GM19239 (cell line): Measurements from ENCODE around the gene PIK3R5.

Experiments used
- DNase-seq: peaks from one replicate; pipeline ENCODE4 v3.0.0; 2011; ENCODE audit warnings: low spot score; ENCODE audit not compliant: insufficient read length
- FAIRE-seq: peaks from 2 replicates; lab custom pipeline; 2011; peaks lifted over from hg19 to GRCh38; lab: Jason Lieb, UNC

The PIK3R5 gene

DNA sequence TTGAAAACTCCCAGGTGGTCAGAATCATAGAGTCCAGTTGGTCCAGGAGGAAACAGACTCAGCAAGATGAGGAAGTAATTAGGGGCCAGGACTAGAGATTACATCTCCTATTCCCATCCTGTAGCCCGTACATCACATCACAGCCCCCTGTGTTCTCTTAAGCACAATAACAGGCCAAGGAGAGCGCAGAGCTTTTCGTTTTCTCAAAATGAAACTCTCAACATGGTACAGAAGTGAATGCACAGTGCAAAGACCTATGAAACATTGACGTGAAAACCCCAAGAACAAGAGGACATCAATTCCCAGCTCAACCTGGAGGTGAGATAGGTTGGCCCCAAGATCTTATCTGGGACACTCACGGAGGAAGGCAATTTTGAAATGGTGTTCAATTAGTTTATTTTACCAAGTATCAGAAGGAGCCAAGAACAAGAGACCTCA lies 9.0 kb downstream of the PIK3R5 start:
- peak; percentile 99 for FAIRE-seq
- DNase-seq: no peak

DNA sequence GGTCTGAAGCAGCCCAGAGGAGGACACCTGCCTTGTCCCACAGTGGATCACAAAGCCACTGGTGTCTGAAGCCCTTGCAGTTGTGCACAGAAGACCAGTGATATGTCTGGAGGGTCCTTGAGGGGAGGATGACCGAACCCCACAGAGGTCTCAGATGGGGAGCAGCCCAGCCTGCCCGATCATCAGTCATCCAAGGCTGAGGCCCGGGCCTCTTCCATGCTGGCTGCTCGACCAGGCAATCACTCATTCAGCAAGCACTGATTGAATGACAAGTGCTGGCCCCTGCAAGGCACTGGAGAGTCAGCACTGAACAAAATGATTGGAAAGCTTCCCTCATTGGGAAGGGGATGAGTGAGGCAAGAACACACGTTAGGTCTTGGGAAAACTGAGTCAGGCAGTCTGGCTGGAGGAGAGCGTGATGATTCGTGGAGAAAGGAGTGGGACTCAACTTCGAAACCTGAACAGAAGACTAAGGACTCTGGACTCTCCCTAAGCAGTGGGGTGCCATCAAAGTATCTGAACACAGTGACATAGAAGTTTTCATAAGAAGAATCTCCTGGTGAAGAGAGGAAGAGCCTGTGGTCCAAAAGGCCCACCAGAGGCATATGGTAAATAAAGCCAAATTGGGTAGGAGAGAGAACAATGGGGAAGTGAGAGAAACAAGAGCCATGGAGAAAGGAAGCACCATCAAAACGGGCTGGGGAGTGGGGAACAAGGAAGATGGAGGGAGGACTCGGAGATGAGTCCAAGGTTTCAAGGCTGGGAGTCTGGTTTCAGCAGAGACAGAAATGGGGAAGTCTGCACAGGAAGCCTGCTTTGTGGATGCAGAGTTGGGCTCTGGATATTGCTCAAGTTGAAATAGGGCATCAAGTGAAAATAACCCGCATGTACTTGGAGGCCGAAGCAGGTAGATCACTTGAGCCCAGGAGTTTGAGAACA lies 10.2 kb downstream of the PIK3R5 start:
- DNase-seq (no peak), FAIRE-seq (peak; percentile 82)

DNA sequence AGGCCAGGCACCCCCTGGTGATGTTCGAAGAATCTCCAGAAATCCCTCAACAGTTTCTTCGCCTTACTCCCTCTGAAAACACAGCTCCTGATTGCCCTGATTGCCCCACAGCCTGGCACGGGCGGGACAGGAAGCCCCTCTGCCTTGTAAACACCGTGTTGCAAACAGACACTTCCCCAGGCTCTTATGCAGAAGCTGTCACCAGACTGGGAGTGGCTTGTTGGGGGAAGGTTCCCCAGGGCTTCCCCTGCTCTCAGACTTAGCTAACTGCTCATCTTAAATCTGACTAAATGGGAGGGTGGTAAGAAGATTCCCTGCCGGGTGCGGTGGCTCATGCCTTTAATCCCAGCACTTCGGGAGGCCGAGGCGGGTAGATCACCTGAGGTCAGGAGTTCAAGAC lies 11.2 kb downstream of the PIK3R5 start:
- DNase-seq: no peak
- peak; percentile 62 for FAIRE-seq

DNA sequence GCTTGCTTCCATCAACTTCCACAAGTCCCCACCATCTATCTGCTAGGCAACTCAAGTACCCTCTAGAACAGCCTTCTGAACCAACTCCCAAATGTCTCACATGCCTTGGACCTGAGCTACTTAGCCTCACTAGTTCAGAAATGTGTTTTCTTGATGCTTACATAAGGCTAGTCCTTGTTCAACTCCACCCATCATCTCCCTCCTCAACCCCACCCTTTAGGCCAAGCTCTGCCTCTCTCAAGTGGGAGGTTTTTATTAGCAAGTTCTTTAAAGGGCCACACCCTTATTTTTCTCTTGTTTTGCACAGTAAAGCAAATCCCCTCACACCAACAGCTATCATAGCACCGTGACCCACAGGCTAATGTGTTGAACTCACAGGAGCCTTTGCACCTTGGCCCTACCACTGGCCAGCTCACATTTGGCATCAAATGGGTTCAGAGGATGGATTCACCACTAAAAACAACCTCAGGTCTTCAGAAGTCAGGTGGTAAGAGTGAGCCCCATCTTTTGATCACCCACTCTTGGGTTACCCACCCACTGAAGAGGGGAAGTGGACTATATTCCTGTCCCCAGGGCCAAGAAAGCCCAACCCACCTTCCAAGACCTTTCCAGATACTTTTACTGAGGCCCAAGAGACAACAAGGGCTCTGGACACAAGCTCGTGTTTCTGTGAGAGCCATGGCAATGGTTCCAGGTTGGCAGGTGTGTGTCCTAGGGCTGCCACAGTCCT lies 12.2 kb downstream of the PIK3R5 start:
- FAIRE-seq (peak; percentile 58), DNase-seq (no peak)

DNA sequence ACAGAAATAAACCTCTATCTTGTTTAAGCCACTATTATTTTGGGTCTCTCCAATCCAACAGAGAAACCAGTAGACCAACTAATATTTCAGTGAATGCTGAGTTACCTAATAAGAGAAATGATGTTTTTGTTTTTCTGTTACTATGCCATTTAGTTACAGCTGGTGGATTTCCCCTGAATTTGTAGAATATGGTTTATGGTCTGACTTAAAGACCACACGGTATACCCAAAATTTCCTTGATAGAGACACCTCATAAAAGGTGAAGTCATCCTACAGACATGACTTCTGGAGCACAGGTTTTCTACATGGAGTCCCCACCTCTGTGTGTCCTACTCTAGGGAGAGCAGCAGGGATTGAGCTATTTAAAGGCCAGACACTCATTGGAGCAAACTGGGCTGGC lies 13.3 kb downstream of the PIK3R5 start:
- DNase-seq (no peak), FAIRE-seq (peak; percentile 75)

DNA sequence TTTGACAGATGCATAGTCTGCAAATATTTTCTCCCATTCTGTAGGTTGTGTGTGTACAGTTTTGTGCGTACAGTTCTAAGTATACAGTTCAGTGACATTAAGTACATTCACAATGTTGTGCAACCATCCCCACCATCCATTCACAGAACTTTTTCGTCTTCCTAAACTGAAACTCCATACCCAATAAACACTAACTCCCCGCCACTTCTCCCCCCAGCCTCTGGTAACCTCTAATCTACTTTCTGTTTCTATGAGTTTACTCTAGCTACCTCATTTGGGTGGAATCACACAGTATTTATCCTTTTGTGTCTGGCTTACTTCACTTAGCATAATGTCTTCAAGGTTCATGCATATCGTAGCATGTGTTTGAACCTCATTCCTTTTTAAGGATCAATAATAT lies 14.3 kb downstream of the PIK3R5 start:
- FAIRE-seq (peak; percentile 82), DNase-seq (no peak)

DNA sequence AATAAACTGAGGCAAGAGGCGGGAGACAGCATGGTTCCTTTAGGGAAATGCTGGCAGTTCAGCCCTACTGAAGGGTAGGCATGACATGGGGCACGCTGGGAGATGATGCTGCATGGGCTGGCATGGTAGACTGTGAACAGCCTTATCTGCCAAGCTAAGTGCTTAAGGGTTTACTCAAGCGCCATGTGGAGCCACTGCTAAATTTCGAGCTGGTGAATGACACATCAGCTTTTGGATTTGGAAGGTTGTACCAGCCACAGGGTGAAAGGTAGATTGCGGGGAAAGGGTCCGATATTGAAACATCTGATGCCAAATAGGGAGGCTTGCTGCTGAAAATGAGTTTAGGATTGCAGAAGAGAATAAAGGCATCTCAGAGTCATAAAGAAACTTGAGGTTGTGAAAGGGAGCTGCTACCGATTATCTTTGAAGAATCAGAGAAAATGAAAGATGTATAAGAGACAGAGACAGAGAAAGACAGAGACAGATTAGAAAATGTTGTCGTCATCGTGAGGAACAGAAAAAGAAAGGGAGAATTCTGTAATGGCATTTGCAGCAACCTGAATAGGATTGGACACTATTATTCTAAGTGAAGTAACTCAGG lies 16.3 kb downstream of the PIK3R5 start:
- DNase-seq: no peak

DNA sequence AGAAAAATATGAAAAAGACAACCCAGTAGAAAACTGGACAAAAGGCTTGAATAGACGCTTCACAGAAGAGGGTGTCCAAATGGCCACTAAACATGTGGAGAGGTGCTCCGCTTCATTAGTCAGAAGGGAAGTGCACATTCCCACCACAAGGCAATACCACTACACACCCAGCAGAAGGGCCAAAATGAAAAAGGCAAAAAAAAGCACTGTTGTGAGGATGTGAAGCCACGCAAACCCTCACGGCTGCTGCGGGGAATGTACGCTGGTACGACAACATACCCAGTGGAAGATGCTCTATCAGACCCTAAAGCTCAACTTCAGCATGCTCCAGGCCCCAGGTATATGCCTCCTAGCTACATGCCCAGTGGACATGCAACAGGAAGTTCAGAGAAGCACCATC lies 17.0 kb downstream of the PIK3R5 start:
- FAIRE-seq (no peak), DNase-seq (no peak)

More for the DNA sequence above, 16.3 kb downstream of the PIK3R5 start:
- FAIRE-seq: peak; percentile 68

DNA sequence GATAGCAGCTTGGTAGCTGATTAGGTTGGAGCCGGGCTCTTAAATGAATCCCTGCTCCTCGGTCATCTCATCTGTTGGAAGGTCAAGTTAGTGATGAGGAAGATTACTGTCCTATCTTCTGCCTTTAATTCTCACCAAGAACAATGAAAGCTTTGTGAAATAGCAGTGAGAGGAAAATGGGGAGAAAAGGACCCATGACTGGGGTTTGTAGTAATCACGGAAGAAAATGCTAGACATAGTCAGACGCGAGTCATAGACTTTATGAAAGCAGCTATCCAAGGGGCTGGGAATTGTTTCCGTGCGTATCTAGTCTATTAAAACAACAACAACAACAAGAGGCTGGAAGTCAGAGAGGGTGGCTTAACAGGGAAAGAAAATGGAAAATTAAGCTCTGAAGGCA lies 18.3 kb downstream of the PIK3R5 start:
- DNase-seq (no peak), FAIRE-seq (no peak)

DNA sequence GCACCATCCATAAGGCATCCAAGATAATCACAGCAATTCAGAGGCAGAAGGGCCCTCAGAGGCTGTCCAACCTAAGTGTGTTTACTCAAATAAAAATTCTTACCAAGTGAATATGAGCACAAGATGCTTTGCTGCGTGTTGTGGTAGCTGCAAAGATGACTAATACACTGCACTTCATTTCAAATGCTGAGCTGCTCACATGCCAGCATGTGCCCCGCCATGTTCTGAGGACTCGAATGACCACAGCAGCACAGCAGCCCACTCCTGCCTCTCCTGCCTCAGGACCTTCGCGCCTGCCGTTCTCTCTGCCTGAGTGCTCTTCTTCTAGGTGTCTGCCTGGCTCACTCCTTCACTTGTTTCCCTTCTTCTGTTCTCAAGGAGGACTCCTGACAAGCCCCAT lies 19.0 kb downstream of the PIK3R5 start:
- DNase-seq: no peak
- no peak for FAIRE-seq

DNA sequence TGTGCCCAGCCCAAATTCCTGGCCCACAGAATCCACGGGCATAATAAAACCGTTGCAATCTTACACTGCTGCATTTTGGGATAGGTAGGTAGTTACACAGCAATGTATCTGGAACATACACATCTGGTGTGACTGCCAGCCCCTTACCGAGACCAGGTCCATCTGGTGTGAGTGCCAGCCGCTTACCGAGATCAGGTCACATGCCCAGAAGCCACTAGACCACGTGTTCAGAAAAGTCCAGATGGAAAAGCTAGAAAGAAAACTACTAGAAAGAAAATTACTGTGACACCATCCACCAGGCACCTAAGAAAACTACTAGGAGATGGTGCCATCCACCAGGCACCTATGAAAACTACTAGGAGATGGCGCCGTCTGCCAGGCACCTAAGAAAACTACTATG lies 19.4 kb downstream of the PIK3R5 start:
- FAIRE-seq (no peak), DNase-seq (no peak)

DNA sequence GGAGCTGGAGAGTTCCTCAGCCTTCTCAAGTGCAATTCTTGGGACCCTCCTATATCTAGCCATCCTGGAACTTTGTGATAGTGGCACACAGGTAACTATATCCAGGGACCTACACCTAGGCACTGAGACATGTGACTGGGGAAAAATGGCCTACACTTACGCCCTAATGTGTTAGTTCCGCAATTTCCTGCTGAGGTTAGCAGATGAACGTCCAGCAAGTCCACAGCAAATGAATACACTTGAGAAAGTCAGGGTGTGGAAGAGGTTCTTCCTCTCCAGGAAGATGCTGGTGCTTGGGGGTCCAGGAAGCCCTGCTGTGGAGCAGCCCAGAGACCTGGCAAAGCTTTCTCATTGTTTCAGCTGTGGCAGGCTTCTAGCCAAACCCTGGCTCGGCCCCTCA lies 20.8 kb downstream of the PIK3R5 start:
- FAIRE-seq: no peak
- DNase-seq: no peak

DNA sequence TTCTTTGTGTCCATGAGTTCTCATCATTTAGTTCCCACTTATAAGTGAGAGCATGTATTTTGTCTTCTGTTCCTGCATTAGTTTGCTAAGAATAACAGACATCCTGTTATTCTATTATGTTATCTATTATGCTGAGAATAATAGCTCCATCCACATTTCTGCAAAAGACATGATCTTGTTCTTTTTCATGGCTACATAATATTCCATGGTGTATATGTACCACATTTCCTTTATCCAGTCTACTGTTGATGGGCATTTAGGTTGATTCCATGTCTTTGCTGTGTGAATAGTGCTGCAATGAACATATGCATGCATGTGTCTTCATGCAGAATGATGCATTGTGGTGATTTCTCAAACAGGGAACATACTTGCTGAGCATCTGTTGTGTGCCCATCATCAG lies 21.4 kb downstream of the PIK3R5 start:
- DNase-seq (no peak), FAIRE-seq (no peak)

DNA sequence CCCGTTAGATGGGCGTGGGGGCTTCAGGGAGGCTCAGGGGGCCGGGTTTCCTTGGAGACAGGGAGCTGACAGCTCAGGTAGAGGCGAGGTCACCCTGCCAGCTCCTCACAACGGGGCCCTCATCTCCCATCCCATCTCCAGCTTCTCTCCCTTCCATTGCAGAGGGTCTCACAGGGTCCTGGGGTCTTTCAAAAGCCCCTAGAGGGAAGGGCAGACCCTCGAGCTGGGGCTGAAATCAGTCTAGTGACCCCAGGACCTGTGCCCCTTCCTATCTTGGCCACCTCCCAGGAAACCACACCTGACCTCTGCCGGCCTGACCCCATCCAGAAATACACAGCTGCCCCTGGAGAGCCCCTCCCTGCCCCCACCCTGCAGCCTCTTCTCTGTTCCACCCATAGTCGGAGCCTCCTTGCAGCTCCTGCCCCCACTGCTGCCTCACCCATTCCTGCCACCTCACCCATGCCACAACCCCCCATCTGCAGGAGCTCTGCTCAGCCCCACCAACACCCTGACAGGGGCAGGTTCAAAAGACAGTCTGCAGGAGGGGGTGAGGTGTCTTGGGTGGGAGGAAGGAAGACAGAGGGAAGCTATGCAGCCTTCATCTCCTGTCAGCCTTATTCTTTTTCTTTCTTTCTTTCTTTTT lies 23.4 kb downstream of the PIK3R5 start:
- FAIRE-seq (peak; percentile 52), DNase-seq (no peak)

DNA sequence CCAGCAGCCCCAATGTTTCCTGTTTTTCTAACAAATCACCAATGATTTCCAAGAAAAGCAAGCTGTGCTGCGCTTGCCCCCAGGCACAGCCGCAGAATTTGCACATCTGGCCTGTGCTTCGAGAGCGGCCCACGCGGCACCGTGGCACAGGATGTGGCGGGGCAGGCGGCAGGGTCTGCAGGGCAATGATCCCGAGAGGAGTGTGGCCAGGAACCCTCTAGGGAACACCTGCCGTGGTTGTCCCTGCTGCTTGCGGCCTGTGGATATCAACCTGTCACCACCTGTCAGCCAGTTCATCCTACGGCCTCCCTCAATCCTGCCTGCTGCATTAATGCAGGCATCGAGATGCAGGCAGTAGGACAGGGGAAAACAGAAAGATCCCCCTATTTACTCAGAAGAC lies 24.0 kb downstream of the PIK3R5 start:
- FAIRE-seq: peak; percentile 94
- DNase-seq: no peak

DNA sequence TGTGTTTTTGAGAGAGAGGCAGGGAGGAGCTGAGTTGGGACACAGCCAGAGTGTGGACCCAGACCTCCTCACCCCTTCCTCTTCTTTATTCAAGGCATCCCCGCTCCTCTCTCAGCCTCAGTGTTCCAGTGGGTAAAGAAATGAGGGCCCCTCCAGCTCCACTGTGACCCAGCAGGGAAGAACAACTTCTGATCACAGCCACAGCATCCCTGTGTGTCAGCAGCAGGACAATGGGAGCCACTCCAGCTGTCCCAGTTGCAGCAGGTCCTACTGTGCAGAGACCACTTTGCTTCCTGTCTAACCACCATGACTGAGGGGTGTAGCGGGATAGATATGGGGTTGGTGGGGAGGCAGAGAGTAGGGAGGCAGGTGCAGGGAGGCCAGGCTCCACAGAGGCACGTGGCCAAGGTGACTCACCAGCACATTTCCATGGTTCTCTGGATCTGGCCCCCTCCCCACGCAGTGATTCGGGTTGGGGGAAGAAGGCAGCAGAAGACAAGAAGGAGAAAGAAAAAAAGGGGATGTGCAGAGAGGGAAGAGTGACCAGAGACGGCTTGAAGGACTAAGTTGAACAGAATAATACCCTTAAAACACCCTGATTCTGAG lies 24.5 kb downstream of the PIK3R5 start:
- FAIRE-seq (no peak), DNase-seq (no peak)

DNA sequence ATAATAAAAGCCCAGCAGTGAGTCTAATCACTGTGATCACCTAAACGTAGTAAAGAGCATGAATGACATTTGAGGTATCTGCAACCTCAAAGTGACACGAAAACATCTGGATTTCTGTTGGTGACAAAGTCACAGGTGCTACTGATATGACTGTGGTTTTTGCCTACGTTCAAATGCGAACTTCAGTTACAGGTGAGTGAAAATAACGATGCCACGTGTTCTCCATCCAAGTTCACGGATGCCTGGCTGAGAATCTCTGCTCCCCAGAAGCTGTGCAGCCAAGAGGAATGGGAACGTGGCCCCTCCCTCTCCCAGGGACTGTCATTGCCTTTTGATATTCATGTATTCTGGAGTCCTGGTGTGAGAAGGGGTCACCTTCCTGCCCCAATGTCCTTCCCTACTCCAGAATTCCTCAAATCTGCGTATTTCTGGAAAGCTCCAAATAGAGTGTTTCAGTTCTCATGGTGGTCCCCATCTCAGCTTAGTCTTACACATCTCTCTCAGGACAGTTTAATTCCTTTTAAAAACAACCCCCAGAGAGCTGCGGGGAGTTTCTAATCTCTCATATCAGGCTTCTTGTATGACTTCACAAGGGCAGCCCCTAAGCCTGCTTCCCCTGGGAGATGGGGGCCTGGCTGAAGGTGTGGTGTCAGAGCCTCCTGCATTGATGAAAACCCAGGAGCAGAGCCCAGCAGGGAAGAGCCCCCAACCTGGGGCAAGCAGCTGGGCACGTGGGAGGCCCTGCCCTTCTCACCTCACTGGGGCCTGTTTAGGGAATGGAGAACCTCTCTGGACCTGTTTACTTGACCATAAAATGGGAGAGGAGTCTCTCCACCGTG lies 25.8 kb downstream of the PIK3R5 start:
- peak; percentile 96 for FAIRE-seq
- no peak for DNase-seq

DNA sequence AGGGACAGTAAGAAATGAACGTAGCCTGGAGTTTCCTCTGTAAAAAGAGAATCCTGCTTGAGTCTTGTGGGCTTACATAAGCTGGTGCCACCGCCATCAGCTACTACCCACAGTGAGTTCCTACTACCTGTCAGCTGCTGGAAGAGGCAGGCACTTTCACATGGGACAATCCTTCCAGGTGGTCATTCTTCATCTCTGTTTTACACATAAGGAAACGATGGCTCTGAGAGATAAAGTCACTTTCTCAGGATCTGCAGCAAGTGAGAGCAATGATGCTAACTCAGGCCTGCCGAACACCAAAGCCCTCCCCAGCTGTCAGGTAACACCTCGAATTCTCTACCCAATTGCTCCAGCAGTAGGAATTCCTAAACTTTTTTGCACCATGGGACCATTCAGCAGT lies 26.6 kb downstream of the PIK3R5 start:
- FAIRE-seq (peak; percentile 23), DNase-seq (no peak)

DNA sequence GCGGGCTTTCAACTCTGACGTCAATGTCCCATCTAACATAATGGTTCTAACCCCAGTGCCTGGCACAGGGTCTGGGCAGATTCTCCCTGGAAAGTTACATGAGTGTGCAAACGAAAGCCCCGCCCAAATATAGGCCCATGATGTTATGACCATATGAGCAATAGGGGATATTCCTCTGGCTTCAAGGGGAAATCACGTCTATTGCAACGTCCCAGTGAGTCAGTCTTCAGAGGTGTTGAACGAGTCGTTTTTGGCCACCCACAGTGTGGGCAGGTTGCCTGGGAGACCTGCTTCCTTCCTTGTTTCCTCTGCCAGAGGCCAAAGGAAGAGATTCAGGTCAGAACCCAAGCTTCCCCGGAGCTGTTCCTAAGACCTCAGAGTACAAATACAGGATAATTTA lies 30.3 kb downstream of the PIK3R5 start:
- no peak for DNase-seq
- FAIRE-seq: peak; percentile 28
